Renal pelvis (tissue), 4 donors: ENCODE results near the gene CCDC191. TPM values are rescaled to one million over a fixed set of nuclear protein-coding genes. Genes with fewer than 3 reads are reported as not detected.

ENCODE experiments used
- DNase-seq: peaks from one replicate; pipeline ENCODE4 v3.0.0-alpha.2; 2013
- polyA plus RNA-seq, 3 donors: library from polyadenylated mRNA; unstranded; fragments of 120-200 nt; gene quantifications; one replicate each; pipeline ENCODE4 v1.2.1, GENCODE V29; 2013; ENCODE audit not compliant: insufficient read length in 3 of 3

The CCDC191 gene
- polyA plus RNA-seq, 3 donors, result 13.4 to 31.5 (median 24.3) TPM

DNA sequence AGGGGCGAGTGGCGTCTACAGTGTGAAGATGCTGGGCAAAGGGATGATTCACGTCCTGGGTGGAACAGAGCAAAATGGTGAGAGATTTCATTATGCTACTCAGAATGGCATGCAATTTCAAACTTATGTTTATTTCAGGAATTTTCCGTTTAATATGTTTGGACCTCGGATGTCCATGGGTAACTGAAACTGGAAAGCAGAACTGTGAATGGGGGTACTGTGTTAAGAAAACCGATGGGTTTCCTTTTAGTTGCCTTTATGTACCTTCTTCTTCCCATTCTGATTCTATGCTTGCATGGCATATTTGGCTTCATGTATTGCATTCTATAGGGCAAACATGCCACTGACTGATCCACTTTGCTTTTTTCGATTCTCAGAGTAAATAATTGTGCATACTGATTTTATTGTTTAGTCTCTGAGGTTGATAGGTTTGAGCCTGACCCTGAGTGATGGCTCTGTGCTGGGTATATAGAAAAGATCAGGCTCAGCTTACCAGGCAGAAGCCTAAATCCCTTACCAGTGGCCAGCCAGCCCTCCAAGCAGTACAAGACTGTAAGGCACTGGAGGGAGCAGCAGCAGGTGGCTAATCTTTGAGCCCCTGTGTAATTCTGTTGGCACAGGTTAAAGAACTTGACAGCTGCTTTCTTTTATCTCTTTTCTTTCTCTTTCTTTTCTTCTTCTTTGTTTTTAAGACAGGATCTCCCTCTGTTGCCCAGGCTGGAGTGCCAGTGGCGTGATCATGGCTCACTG lies 4.8 kb upstream of the CCDC191 start:
- DNase-seq, result no peak

DNA sequence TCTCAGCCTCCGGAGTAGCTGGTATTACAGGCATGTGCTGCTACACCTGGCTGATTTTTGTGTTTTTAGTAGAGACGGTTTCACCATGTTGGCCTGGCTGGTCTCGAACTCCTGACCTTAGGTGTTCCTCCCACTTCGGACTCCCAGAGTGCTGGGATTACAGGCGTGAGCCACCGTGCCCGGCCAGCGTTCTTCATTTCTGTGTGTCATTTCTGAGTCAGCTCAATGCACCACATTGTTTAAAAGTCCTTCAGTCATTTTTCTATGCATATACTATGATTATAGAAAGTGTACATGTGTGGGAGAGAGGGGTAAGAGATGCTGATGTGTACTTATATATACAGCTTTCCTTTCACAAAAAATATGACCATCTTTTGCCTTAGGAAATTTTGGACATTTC lies 2.3 kb upstream of the CCDC191 start:
- DNase-seq, result no peak

DNA sequence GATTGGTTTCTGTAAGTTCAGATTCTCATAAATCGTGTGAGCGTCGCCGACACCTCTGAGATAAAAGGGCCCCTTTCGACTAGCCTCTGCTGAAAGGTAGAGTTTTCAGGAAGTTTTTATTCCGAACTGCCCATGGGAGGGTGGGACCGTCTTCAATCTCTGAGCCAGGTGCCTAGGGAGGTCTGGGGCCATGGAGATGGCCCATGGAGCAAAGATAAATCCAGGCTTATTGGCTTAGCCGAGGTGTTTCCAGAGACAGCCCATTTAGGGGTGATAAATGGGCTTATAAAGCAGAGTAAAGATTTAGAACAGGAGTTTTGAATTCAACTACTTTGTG lies 653 bp upstream of the CCDC191 start:
- no peak for DNase-seq

DNA sequence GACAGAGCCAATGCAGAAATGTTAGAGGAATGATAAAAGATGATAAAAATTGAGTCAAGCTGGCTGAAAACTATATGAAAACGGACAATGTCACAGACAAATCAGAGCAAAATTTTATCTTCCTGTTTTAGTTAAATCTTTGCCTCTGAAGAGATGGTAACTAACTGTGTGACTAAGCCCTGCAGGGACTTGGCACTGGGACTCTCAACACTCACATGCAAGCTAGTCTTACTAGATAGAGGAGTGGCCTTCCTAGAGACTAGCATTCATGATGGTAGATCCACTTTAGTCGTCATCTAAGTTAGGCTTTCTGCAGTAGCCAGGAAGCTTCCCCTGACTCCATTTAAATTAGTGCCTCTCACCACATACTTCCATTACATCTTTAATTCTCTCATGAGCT lies 4.1 kb downstream of the CCDC191 start:
- DNase-seq, result no peak

DNA sequence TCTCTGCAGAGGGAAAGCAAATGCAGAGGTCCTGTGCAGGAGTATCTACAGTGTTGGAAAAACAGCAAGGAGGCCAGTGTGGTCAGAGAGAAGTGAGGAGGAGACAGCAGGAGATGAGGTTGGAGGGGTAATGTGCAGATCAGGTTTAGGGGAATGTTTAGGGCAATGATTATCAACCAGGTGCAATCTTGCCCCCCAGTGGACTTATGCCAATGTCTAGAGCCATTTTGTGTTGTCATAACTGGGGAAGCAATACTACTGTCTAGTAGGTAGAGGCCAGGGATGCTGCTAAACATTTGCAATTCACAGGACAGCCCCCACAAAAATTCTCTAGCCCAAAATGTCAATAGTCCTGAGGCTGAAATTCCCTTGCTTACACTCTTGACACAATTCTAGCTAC lies 13.1 kb downstream of the CCDC191 start:
- DNase-seq, result no peak

DNA sequence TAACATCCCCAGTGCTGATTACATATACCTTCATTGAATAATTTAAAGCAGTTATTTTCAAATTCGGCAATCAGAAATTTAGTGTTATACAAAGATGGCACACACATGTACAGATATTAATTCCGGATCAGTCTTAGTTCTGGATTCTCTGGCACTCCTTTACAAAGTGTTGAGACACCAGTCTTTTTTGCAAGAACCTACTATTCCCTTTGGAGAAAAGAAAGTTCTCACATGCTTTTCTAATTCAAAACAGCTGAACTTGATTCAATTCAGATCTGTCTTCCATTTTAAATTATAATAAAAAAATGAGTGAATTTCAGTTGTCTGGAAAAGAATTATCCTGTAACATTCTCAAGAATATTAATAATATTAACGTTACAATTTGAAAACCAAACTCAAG lies 20.4 kb downstream of the CCDC191 start:
- no peak for DNase-seq

DNA sequence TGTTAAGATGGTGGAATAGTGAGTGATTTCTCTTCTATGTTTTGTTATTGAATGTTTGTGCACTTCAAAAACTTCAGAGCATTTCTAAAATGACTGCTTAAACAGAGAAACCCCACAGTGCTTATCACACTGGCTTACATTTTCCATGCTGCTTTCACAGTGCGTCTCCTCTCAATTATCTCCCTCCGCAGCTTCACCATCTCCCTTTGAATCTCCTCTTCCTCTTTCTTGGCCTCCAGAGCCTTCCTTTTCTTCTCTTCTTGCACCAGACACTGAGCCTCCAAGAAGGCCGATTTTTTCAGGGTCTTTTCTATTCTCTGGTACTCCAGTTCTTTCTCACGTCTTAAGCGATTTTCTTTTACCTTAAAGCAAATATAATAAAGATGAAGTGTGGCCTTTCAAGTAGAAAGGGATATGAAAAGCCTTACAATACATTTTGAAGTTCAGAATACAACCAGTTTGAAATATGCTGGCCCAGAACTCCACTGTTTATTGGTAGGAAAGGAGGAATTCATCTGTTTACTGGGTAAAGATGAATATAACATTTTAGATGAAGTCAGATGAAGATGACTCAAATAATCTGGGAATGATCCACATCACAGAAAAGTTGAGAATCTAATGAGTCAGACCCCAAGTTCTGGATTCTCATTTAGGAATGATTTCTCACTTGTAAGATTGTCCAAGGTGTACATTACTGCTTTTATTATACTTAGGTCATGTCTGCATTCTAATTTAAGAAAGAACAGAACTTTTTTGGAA lies 21.4 kb downstream of the CCDC191 start:
- no peak for DNase-seq

DNA sequence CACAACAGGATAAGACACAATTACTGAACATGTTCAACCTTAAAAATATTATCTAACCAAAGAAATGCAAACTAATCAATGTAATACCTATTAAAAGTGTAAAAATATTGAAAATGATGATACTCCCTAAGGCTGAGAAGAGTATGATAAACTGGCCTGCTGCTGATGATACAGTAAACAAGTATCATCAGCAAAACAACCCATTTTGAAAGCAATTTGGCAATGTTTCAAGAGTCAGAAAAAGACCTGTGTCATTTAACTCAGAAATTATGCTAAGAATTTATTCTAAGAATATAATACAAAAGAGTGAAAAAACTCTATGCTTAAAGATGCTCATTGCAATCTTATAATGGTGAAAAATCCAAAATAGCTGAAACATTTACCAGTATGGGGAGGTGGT lies 22.1 kb downstream of the CCDC191 start:
- DNase-seq, result no peak

DNA sequence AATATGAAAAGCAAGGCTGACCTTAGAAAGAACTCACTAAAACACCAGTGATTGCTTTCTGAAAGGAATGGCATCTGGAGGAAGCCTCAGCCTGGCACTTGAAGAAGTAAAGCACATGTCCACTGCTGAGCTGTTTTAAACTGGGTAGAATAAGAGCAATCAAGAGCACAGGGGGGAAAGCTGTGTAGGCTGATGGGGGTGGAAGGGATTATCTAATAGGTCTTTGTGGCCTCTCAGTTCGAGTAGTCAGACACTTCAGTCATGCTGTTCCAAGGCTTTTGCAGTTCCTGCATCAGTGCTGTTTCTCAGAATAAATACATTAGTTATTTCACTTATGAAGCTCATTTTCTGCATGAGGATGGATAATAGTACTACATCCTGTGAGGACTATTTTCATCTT lies 22.6 kb downstream of the CCDC191 start:
- no peak for DNase-seq

DNA sequence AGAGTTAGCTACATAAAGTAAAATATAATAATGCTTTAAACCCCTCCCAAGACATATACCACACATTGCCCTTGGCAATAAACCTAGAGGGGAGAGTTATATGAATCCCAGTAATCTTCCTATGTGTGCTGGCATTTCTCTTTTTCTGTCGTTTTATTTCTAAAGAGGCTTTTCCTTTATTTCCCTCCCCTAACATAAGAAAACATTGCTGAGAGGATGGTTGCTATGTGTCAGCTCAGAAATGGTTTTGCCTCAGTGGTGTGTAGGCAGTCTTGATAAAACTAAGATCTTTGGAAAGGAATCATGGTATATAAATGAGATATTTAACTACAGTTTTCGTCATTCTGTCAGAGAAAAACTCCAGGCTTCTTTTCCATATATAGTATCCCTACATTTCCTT lies 30.0 kb downstream of the CCDC191 start:
- no peak for DNase-seq

DNA sequence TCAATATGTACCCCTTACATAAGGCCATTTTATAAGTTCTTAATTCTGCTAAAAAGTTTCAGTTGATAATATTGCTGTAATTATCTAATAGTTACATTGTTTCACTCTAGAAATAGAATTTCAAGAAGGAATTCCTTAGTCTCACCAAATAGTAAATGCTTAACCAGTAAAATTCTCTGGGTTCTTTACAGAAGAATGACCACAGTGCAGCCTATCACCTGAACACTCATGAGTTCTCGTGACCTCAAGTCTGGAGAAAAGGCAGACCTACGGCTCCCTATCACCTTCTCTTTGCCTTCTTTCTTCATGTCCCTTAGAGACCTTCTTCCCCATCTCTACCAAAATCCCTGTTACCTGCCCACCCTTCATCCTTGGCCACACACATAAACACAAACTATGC lies 30.9 kb downstream of the CCDC191 start:
- no peak for DNase-seq

DNA sequence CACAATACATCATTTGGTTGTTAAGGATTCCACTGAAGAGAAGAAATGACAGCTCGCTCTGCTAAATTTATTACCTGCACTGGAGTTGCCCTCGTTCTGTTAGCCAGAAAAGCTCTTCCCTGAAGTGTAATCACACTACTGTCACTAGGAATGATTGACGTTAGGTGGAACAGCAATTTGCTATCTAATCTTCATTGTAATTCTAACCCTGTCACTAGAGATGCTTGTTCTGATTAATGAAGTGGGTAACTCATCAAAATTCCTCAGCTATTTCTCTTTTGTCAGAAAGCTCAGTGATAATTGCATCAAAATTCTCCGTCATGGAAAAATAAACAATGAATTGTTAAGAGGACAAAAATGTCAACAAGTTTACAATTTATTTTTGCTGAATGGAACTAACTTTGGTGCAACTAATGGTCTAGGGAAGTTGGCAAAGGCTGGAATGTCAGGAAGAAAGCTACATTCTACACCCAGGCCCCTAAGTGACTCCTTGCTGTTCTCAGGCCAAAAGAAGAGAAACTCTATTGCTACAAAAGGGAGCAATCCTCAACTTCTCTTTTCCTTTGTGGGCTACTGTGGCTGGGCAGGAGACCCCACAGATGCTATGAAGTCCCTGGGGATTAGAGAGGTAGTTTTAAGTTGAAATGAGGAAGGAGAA lies 34.1 kb downstream of the CCDC191 start:
- DNase-seq, result peak; percentile 57

DNA sequence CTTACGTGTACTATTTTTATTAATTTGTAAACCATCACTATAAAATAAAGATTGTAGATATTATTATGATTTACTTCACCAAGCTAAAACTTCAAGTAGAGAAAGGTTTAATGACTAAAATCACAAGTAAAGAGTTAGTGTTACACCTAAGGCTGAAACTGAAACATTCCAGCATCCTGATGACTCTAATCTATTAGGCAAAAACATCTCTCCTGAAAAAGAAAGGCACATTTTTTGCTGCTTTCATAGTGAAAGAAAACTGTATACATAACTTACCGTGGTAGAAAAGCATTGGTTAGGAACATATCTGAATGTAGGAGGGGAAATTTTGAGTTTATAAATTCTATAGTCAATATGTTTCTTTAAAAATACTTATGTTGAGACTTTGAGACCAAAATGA lies 35.4 kb downstream of the CCDC191 start:
- DNase-seq, result no peak

DNA sequence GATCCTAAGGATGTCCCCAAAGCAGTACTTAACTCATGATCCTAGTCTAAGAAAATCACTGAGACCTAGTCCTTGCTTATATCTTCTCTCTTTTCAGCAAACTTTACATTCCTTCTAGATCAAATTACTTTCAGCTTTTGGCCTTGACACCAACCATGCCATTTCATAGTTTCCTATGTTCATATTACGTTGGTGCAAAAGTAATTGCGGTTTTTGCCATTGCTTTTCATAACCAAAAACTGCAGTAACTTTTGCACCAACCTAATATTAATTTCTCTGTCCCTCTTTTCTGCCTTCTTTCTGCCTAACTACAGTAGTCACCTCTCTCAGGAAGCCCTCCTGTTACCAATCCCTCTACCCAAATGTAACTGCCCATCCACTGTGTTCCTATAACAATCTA lies 36.8 kb downstream of the CCDC191 start:
- DNase-seq, result no peak

DNA sequence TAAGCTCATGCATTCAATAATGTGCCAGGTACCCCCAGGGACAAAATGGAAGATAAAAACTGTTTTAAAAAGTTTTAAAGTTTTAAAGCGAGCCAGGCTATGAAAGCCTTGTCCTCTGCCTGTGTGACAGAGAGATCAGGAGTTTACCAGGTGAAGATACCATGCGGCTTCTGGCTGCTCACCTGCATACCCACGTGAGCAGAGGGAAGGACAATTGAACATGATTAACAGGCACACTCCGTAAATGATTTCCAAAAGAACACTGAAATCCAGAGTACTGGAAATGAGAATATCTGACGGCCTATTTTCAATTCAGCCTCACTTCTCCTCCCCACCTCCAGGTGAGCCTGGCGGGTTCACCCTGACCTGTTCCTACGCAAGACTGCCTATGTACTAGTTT lies 42.1 kb downstream of the CCDC191 start:
- DNase-seq, result no peak

DNA sequence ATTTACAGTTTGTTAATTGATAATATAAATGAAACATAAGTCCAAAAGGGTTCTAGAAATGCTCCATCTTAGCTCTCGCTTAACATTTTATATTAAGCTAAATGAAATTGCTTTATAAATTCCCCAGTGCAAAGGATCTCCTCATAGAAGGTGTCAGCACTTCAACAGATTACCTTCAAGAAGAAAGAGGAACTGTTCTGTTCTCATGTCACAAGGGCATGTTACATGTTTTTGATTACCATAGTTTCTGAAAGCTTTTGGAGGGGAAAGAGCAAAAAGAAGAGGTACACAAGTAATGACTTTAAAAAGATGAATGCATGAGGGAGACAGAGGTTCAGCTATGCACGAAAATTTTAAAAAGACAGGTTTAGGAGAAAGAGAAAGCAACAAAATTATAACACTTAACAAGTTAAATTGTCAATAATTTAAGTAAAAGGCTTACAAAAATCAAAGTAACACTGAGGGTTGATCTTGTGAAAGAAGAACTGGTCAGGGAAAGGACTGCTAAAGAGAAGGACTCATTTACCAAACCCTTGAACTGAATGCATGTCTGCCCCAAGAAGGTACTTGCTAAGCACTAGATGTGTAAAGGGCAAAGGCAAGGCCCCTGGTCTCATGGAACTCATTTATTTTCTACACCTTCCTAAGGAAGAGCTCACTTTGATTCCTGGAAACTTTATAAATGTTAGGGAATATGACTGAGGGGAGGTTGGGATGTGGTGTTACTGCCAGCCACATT lies 45.1 kb downstream of the CCDC191 start:
- no peak for DNase-seq

DNA sequence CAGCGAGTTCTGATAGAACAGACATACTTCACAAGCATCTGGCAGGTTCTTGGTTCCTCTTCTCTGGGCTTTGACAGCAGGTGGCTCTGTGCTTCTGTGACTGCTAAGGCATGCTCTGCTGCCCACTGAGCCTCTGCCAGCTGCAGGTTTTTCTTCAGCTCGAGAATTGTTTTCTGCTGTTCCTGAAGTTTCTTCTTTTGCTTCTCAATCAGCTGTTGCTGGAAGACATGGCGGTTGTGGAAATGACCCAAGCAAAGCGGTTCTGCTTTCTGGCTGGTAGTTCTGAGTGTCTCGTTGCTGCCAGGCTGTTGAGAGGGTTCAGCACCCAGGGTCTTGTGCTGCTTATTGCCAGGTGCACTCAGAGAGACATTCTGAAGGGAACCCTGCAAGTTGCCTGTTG lies 50.8 kb downstream of the CCDC191 start:
- DNase-seq, result no peak

DNA sequence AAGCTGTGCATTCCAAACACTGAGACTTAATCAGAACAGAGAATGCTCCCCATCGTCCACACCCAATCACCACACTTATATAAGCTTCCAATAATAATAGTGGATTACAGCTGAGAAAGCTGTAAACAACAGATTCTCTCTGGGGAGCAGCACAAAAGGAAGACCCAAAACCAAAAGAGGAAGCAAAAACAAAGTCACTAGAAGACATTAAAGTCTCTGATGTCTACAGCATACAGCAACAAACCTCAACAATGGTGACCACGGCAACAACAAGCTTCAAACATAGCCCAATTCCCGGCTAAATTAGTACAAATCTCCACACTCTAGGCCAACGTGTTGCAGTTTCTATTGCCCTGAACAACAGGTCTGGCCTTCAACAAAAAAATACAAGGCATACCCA lies 70.8 kb downstream of the CCDC191 start:
- DNase-seq, result no peak

DNA sequence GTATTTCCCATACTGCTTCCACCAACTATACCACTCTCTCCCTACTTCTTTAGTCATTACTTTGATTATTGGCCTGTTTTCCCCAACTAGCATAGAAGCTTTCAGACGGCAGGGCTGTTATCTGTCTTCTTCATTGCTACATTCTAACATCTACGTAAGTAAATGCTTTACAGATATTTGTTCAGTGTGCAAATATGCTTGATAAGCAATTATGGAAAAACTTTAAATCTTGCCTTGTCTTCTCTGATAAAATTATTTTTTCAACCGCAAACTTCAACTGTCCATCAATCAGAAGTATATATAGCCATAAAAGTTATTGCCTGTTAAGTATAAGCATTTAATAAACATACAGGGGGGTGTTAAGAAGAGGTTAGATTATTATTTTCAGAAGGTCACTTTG lies 72.8 kb downstream of the CCDC191 start:
- no peak for DNase-seq

DNA sequence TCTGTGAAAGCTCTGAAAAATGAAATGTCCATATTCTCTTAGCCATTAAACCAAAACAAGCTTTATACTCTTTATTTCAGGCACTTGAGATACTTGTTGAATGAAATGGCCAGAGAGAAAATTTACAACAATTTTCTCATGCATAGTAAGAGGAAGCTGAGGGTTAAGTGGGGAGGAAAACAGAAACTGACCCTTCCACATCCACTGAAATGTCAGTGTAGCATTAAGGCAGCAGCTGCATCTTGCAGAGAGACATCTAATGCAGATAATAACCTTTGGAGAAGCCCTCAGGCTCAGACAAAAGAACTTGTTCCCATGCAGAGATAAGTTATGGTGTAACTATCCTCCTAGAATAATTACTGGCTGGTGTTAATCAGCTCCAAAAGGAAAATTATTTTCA lies 74.5 kb downstream of the CCDC191 start:
- DNase-seq, result peak; percentile 4

DNA sequence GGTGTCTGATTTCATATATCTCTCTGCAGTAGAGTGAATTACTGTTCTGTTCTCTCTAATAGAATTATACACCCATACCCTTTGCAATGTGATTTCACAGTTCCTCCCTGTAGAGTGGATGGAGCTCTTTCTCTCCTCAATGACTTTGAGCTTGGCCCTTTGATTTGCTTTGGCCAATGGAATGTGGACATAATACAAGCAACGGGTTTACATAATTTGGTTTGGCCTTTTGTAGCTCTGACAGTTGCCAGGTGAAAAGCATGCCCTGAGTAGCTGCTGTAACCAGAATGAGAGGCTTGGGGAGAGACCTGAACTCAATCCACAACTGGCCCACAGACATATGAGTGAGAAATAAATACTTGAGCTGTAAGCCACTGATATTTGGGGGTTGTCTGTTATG lies 76.4 kb downstream of the CCDC191 start:
- DNase-seq, result no peak

DNA sequence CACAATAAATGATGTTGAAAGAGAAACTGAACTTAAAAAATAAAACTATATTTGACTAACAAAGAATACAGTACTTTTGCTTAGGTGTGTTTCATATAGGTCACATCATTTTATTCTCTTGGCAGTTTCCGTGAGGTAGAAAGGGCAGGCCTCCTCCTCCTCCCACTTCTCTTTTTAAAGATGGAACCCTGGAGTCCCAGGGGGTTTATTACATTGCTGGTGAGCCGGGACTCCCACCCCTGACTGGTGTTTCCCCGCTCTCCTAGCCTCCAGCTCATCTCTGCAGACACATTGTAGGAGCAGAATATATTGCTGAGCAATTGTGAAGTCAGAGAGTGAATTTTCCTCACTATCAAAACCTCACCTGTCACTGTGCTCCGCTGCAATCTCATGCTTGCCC lies 78.5 kb downstream of the CCDC191 start:
- DNase-seq, result no peak

DNA sequence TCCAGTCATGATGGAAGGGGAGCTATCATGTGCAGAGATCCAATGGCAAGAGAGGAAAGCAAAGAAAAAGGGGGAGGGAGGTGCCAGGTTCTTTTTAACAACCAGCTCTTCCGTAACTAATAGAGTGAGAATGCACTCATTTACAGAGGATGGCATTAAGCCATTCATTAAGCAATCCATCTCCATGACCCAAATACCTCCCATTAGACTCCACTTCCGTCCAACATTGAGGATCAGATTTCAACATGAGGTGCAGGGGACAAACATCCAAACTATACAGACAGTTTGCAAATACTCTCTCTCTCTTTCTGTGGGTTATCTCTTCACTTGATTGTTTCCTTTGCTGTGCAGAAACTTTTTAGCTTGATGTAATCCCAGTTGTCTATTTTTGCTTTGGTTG lies 87.3 kb downstream of the CCDC191 start:
- no peak for DNase-seq
